ENCODE results near the gene QKI.

The QKI gene

GRCh38 chr6:163412341-163412740 is 2.2 kb upstream of the QKI start:
- Mint-ChIP-seq H3K36me3 (ENCODE audit: insufficient read depth) (peaks cover 28% of the 10 kb centered on the region), H3K4me3 (no peak overlapping the region), H3K4me1 (ENCODE audit: low read depth in 2 of 2) (peaks cover 11 to 21% of the 10 kb centered on the region in 2 donors), H3K27me3 (peaks cover 0 to 8% of the 10 kb centered on the region in 2 donors), H3K27ac (no peak overlapping the region), H3K9me3 (no peaks in the 10 kb centered on the region)
- ATAC-seq (replicated peaks), result no peak
- DNase-seq, result no peak

- no peaks in the 10 kb centered on the region for H3K9me3 Mint-ChIP-seq
- H3K4me1 Mint-ChIP-seq (ENCODE audit: low read depth in 2 of 2), result peaks cover 14 to 26% of the 10 kb centered on the region in 2 donors
- ATAC-seq (replicated peaks) (no peak), DNase-seq (no peak)
- H3K27ac Mint-ChIP-seq, result peak overlapping the region; percentile 60 to 80
- peaks cover 28% of the 10 kb centered on the region for H3K36me3 Mint-ChIP-seq (ENCODE audit: insufficient read depth)
- H3K27me3 Mint-ChIP-seq, result peaks cover 0 to 8% of the 10 kb centered on the region in 2 donors
- peak overlapping the region; percentile 81 for H3K4me3 Mint-ChIP-seq
Measured at GRCh38 chr6:163412801-163413344, 1.6 kb upstream of the QKI start.

GRCh38 chr6:163413345-163414116 is 987 bp upstream of the QKI start:
- DNase-seq, result peak; percentile 89 to 93 (median 91)
- H3K9me3 Mint-ChIP-seq, result no peaks in the 10 kb centered on the region
- ATAC-seq (replicated peaks), result peak; percentile 68
- H3K36me3 Mint-ChIP-seq (ENCODE audit: insufficient read depth), result peaks cover 28% of the 10 kb centered on the region
- peak overlapping the region; percentile 81 for H3K4me3 Mint-ChIP-seq
- H3K27ac Mint-ChIP-seq, result peak overlapping the region; percentile 80 to 90
- peaks cover 18 to 29% of the 10 kb centered on the region in 2 donors for H3K4me1 Mint-ChIP-seq (ENCODE audit: low read depth in 2 of 2)
- peaks cover 0 to 8% of the 10 kb centered on the region in 2 donors for H3K27me3 Mint-ChIP-seq

GRCh38 chr6:163414946-163415619 is 565 bp downstream of the QKI start:
- Mint-ChIP-seq H3K4me3 (peak overlapping the region; percentile 81), H3K27ac (peak overlapping the region; percentile 80 to 90), H3K36me3 (ENCODE audit: insufficient read depth) (peaks cover 35% of the 10 kb centered on the region), H3K9me3 (no peaks in the 10 kb centered on the region), H3K27me3 (peaks cover 0 to under 1% of the 10 kb centered on the region in 2 donors), H3K4me1 (ENCODE audit: low read depth in 2 of 2) (peaks cover 30 to 40% of the 10 kb centered on the region in 2 donors)
- DNase-seq, result peak; percentile 3 to 34 (median 17)
- peak; percentile 24 for ATAC-seq (replicated peaks)

GRCh38 chr6:163415620-163416556 is 1.4 kb downstream of the QKI start:
- H3K27ac Mint-ChIP-seq, result peak overlapping the region; percentile 80 to 90
- no peaks in the 10 kb centered on the region for H3K27me3 Mint-ChIP-seq
- H3K36me3 Mint-ChIP-seq (ENCODE audit: insufficient read depth), result peaks cover 35% of the 10 kb centered on the region
- H3K9me3 Mint-ChIP-seq, result no peaks in the 10 kb centered on the region
- peak; percentile 9 to 35 (median 15) for DNase-seq
- no peak for ATAC-seq (replicated peaks)
- peaks cover 32 to 45% of the 10 kb centered on the region in 2 donors for H3K4me1 Mint-ChIP-seq (ENCODE audit: low read depth in 2 of 2)
- peak overlapping the region; percentile 88 to 89 for H3K4me3 Mint-ChIP-seq

- Mint-ChIP-seq H3K27me3 (no peaks in the 10 kb centered on the region), H3K4me3 (peak overlapping the region; percentile 88 to 89), H3K4me1 (ENCODE audit: low read depth in 2 of 2) (peaks cover 32 to 50% of the 10 kb centered on the region in 2 donors), H3K9me3 (no peaks in the 10 kb centered on the region), H3K36me3 (ENCODE audit: insufficient read depth) (peaks cover 38% of the 10 kb centered on the region), H3K27ac (peak overlapping the region; percentile 80 to 90)
- DNase-seq, result peak; percentile 20 to 35 (median 33)
- ATAC-seq (replicated peaks), result no peak
Measured at GRCh38 chr6:163416557-163417253, 2.2 kb downstream of the QKI start.

- Mint-ChIP-seq H3K27ac (no peak overlapping the region), H3K27me3 (no peaks in the 10 kb centered on the region), H3K36me3 (ENCODE audit: insufficient read depth) (peaks cover 41% of the 10 kb centered on the region), H3K4me3 (peak overlapping the region; percentile 11 to 43), H3K9me3 (no peaks in the 10 kb centered on the region), H3K4me1 (ENCODE audit: low read depth in 2 of 2) (peaks cover 32 to 50% of the 10 kb centered on the region in 2 donors)
- DNase-seq (no peak), ATAC-seq (replicated peaks) (no peak)
Measured at GRCh38 chr6:163417595-163417994, 3.1 kb downstream of the QKI start.

- no peaks in the 10 kb centered on the region for H3K27me3 Mint-ChIP-seq
- DNase-seq (no peak), ATAC-seq (replicated peaks) (no peak)
- peaks cover 37% of the 10 kb centered on the region for H3K36me3 Mint-ChIP-seq (ENCODE audit: insufficient read depth)
- no peaks in the 10 kb centered on the region for H3K9me3 Mint-ChIP-seq
- peaks cover 31 to 45% of the 10 kb centered on the region in 2 donors for H3K4me1 Mint-ChIP-seq (ENCODE audit: low read depth in 2 of 2)
- H3K4me3 Mint-ChIP-seq, result peak overlapping the region; percentile 30 to 35
- H3K27ac Mint-ChIP-seq, result peak overlapping the region in 1 of 2 donors; percentile 35
Measured at GRCh38 chr6:163418311-163419029, 4.0 kb downstream of the QKI start.

GRCh38 chr6:163419413-163420288 is 5.1 kb downstream of the QKI start:
- H3K4me3 Mint-ChIP-seq, result no peak overlapping the region
- no peak for ATAC-seq (replicated peaks)

GRCh38 chr6:163420289-163420614 is 5.7 kb downstream of the QKI start:
- no peak for DNase-seq
- no peak overlapping the region for H3K27ac Mint-ChIP-seq
- peaks cover 35 to 50% of the 10 kb centered on the region in 2 donors for H3K4me1 Mint-ChIP-seq (ENCODE audit: low read depth in 2 of 2)
- no peaks in the 10 kb centered on the region for H3K27me3 Mint-ChIP-seq
- no peak for ATAC-seq (replicated peaks)
- H3K36me3 Mint-ChIP-seq (ENCODE audit: insufficient read depth), result peaks cover 27% of the 10 kb centered on the region
- no peaks in the 10 kb centered on the region for H3K9me3 Mint-ChIP-seq
- no peak overlapping the region for H3K4me3 Mint-ChIP-seq

More at GRCh38 chr6:163419413-163420288, 5.1 kb downstream of the QKI start:
- H3K36me3 Mint-ChIP-seq (ENCODE audit: insufficient read depth), result peaks cover 32% of the 10 kb centered on the region
- H3K9me3 Mint-ChIP-seq, result no peaks in the 10 kb centered on the region
- DNase-seq, result no peak
- no peaks in the 10 kb centered on the region for H3K27me3 Mint-ChIP-seq
- H3K27ac Mint-ChIP-seq, result no peak overlapping the region
- peaks cover 31 to 45% of the 10 kb centered on the region in 2 donors for H3K4me1 Mint-ChIP-seq (ENCODE audit: low read depth in 2 of 2)

- ATAC-seq (replicated peaks), result no peak
- H3K27me3 Mint-ChIP-seq, result no peaks in the 10 kb centered on the region
- H3K4me3 Mint-ChIP-seq, result no peak overlapping the region
- DNase-seq, result no peak
- H3K36me3 Mint-ChIP-seq (ENCODE audit: insufficient read depth), result peaks cover 20% of the 10 kb centered on the region
- H3K9me3 Mint-ChIP-seq, result no peaks in the 10 kb centered on the region
- H3K27ac Mint-ChIP-seq, result no peak overlapping the region
- peaks cover 31 to 37% of the 10 kb centered on the region in 2 donors for H3K4me1 Mint-ChIP-seq (ENCODE audit: low read depth in 2 of 2)
Measured at GRCh38 chr6:163422550-163422949, 8.0 kb downstream of the QKI start.

All from effector memory CD8-positive, alpha-beta T cell (primary cell).